HG02981 (cell line): Measurements from ENCODE around the gene IMPDH2.

Experiments used
- ATAC-seq: cut with Tn5 transposase; IDR thresholded peaks from one replicate; pipeline ENCODE4 v1.9.1; 2021; ENCODE audit warnings: mild to moderate bottlenecking, moderate library complexity; ENCODE audit not compliant: unreplicated experiment

Gene IMPDH2

GRCh38 chr3:49028673-49029562 is at the start of gene IMPDH2:
IMPDH2 (minus strand) TSS chr3:49029398; CDS start chr3:49029350, 48 bp downstream.
- peak; percentile 88 for ATAC-seq

GRCh38 chr3:49076646-49077045 is 47.4 kb upstream of the IMPDH2 start:
- ATAC-seq = no peak

GRCh38 chr3:49076116-49076515 is 46.9 kb upstream of the IMPDH2 start:
- ATAC-seq = no peak

- ATAC-seq = no peak
Observed at GRCh38 chr3:49058011-49058410, 28.8 kb upstream of the IMPDH2 start.

- ATAC-seq = no peak
Observed at GRCh38 chr3:49057268-49057667, 28.1 kb upstream of the IMPDH2 start.

GRCh38 chr3:49054344-49054862 is 25.2 kb upstream of the IMPDH2 start:
- ATAC-seq = no peak

- no peak for ATAC-seq
Observed at GRCh38 chr3:49053543-49053942, 24.3 kb upstream of the IMPDH2 start.

GRCh38 chr3:49035281-49035680 is 6.1 kb upstream of the IMPDH2 start:
- no peak for ATAC-seq

GRCh38 chr3:49034650-49035049 is 5.5 kb upstream of the IMPDH2 start:
- no peak for ATAC-seq

- no peak for ATAC-seq
Observed at GRCh38 chr3:49032646-49033304, 3.6 kb upstream of the IMPDH2 start.

GRCh38 chr3:49030321-49030720 is 1.1 kb upstream of the IMPDH2 start:
- ATAC-seq = no peak

- ATAC-seq = no peak
Observed at GRCh38 chr3:49029563-49029884, 326 bp upstream of the IMPDH2 start.

GRCh38 chr3:49028298-49028672 is 913 bp downstream of the IMPDH2 start:
- no peak for ATAC-seq

- ATAC-seq = no peak
Observed at GRCh38 chr3:49027634-49028033, 1.6 kb downstream of the IMPDH2 start.

GRCh38 chr3:49026536-49026935 is 2.7 kb downstream of the IMPDH2 start:
- no peak for ATAC-seq

GRCh38 chr3:49025793-49026520 is 3.2 kb downstream of the IMPDH2 start:
- no peak for ATAC-seq

GRCh38 chr3:49025005-49025792 is 4.0 kb downstream of the IMPDH2 start:
- no peak for ATAC-seq

GRCh38 chr3:49024449-49024848 is 4.7 kb downstream of the IMPDH2 start:
- ATAC-seq = no peak

- no peak for ATAC-seq
Observed at GRCh38 chr3:49023775-49024174, 5.4 kb downstream of the IMPDH2 start.

GRCh38 chr3:49022688-49023171 is 6.5 kb downstream of the IMPDH2 start:
- ATAC-seq = no peak
